ENCODE measurements around the gene ARMC7. TPM values are rescaled to one million over a fixed set of nuclear protein-coding genes. Genes with fewer than 3 reads are reported as not detected.
A peak's percentile ranks its signal among the peaks of the same experiment; 100 is the strongest.
"Not testable (repeated sequence)": the region's sequence is repeated elsewhere in the genome, so short reads cannot be mapped to it uniquely, and the experiment has no call there.

The ARMC7 gene
- total RNA-seq, 2 experiments from 2014 or later = 18.5 to 18.8 TPM

GRCh38 chr17:75069783-75070182 lies 40.0 kb upstream of the ARMC7 start:
- CTCF ChIA-PET = interaction anchor here (0.6 to 2.3 kb wide), 6 partner anchors 9 to 248 kb away, joined by 3 to 10 read pairs (median 4); no protein-coding TSS in a partner anchor
- Mint-ChIP-seq H3K27me3 (no peaks in the 10 kb centered on the region), H3K27ac (peak overlapping the region; percentile 81), H3K4me3 (no peak overlapping the region), H3K9me3 (no peaks in the 10 kb centered on the region), H3K36me3 (ENCODE audit: low read depth) (peaks cover 3% of the 10 kb centered on the region), H3K4me1 (peaks cover 36% of the 10 kb centered on the region)
- peak; percentile 40 for DNase-seq
- POLR2A ChIA-PET = interaction anchor here (0.6 kb wide), 1 partner anchor 10 kb away, joined by 13 read pairs; no protein-coding TSS in a partner anchor

- H3K36me3 Mint-ChIP-seq (ENCODE audit: low read depth); DNase-seq; H3K27me3 Mint-ChIP-seq; H3K27ac Mint-ChIP-seq; POLR2A ChIA-PET; H3K4me3 Mint-ChIP-seq; H3K9me3 Mint-ChIP-seq: not testable (repeated sequence)
- CTCF ChIA-PET = interaction anchor here (0.7 to 1.9 kb wide), 6 partner anchors 10 to 138 kb away, joined by 3 to 5 read pairs (median 3); no protein-coding TSS in a partner anchor
- peaks cover 20% of the 10 kb centered on the region for H3K4me1 Mint-ChIP-seq
Observed at GRCh38 chr17:75071478-75072271, 38.1 kb upstream of the ARMC7 start.

GRCh38 chr17:75072909-75073308 lies 36.9 kb upstream of the ARMC7 start:
- H3K36me3 Mint-ChIP-seq (ENCODE audit: low read depth); H3K4me3 Mint-ChIP-seq; H3K27me3 Mint-ChIP-seq; DNase-seq; H3K27ac Mint-ChIP-seq; POLR2A ChIA-PET; H3K9me3 Mint-ChIP-seq: not testable (repeated sequence)
- CTCF ChIA-PET = interaction anchor here (1.1 to 1.8 kb wide), 4 partner anchors 11 to 37 kb away, joined by 3 to 5 read pairs (median 4); partner anchors contain the start of gene ARMC7
- H3K4me1 Mint-ChIP-seq = peaks cover 21% of the 10 kb centered on the region

- CTCF ChIA-PET = interaction anchor here (0.9 to 1.8 kb wide), 6 partner anchors 11 to 41 kb away, joined by 3 to 6 read pairs (median 4); partner anchors contain the start of genes ARMC7 and SLC16A5
- DNase-seq = no peak
- POLR2A ChIA-PET = interaction anchor here (0.6 kb wide), 1 partner anchor 201 kb away, joined by 3 read pairs; the partner anchor contains the start of gene FDXR
- H3K36me3 Mint-ChIP-seq (ENCODE audit: low read depth) = no peaks in the 10 kb centered on the region
- no peak overlapping the region for H3K4me3 Mint-ChIP-seq
- H3K27me3 Mint-ChIP-seq = no peaks in the 10 kb centered on the region
- H3K9me3 Mint-ChIP-seq = no peaks in the 10 kb centered on the region
- peaks cover 22% of the 10 kb centered on the region for H3K4me1 Mint-ChIP-seq
- peak overlapping the region; percentile 68 for H3K27ac Mint-ChIP-seq
Observed at GRCh38 chr17:75073618-75074047, 36.1 kb upstream of the ARMC7 start.

- H3K9me3 Mint-ChIP-seq = no peaks in the 10 kb centered on the region
- H3K27ac Mint-ChIP-seq = no peak overlapping the region
- POLR2A ChIA-PET = no interaction called here
Observed at GRCh38 chr17:75074532-75074931, 35.2 kb upstream of the ARMC7 start.

GRCh38 chr17:75075597-75076336 lies 34.0 kb upstream of the ARMC7 start:
- POLR2A ChIA-PET = no interaction called here
- CTCF ChIA-PET = interaction anchor here (1.2 to 1.5 kb wide), 5 partner anchors 13 to 41 kb away, joined by 3 to 5 read pairs (median 3); no protein-coding TSS in a partner anchor
- Mint-ChIP-seq H3K9me3 (no peaks in the 10 kb centered on the region), H3K27me3 (no peaks in the 10 kb centered on the region), H3K4me1 (peaks cover 28% of the 10 kb centered on the region), H3K36me3 (ENCODE audit: low read depth) (no peaks in the 10 kb centered on the region), H3K27ac (no peak overlapping the region), H3K4me3 (no peak overlapping the region)
- DNase-seq = no peak

More at GRCh38 chr17:75074532-75074931, 35.2 kb upstream of the ARMC7 start:
- H3K4me1 Mint-ChIP-seq = peaks cover 26% of the 10 kb centered on the region
- no peak for DNase-seq
- H3K27me3 Mint-ChIP-seq = no peaks in the 10 kb centered on the region
- no peak overlapping the region for H3K4me3 Mint-ChIP-seq
- no peaks in the 10 kb centered on the region for H3K36me3 Mint-ChIP-seq (ENCODE audit: low read depth)
- CTCF ChIA-PET = interaction anchor here (0.8 to 1.8 kb wide), 5 partner anchors 13 to 40 kb away, joined by 3 to 6 read pairs (median 4); partner anchors contain the start of gene SLC16A5

- peak overlapping the region; percentile 80 for H3K27ac Mint-ChIP-seq
- CTCF ChIA-PET = interaction anchor here (0.8 to 1.2 kb wide), 3 partner anchors 16 to 42 kb away, joined by 3 to 4 read pairs (median 3); no protein-coding TSS in a partner anchor
Observed at GRCh38 chr17:75077072-75077495, 32.7 kb upstream of the ARMC7 start.

GRCh38 chr17:75077496-75078283 lies 32.1 kb upstream of the ARMC7 start:
- H3K36me3 Mint-ChIP-seq (ENCODE audit: low read depth) = no peaks in the 10 kb centered on the region
- peak overlapping the region; percentile 80 for H3K27ac Mint-ChIP-seq
- H3K27me3 Mint-ChIP-seq = no peaks in the 10 kb centered on the region
- H3K4me3 Mint-ChIP-seq = peak overlapping the region; percentile 44
- DNase-seq = peak; percentile 48
- H3K4me1 Mint-ChIP-seq = peaks cover 28% of the 10 kb centered on the region
- H3K9me3 Mint-ChIP-seq = no peaks in the 10 kb centered on the region
- ChIA-PET CTCF (interaction anchor here (0.8 to 1.2 kb wide), 4 partner anchors 18 to 42 kb away, joined by 3 to 4 read pairs (median 4); no protein-coding TSS in a partner anchor), POLR2A (no interaction called here)

More at GRCh38 chr17:75077072-75077495, 32.7 kb upstream of the ARMC7 start:
- DNase-seq = no peak
- POLR2A ChIA-PET = no interaction called here
- H3K4me3 Mint-ChIP-seq = peak overlapping the region; percentile 44
- H3K36me3 Mint-ChIP-seq (ENCODE audit: low read depth) = no peaks in the 10 kb centered on the region
- H3K4me1 Mint-ChIP-seq = peaks cover 28% of the 10 kb centered on the region
- no peaks in the 10 kb centered on the region for H3K9me3 Mint-ChIP-seq
- no peaks in the 10 kb centered on the region for H3K27me3 Mint-ChIP-seq

- Mint-ChIP-seq H3K9me3 (no peaks in the 10 kb centered on the region), H3K36me3 (ENCODE audit: low read depth) (no peaks in the 10 kb centered on the region), H3K4me1 (peaks cover 28% of the 10 kb centered on the region), H3K4me3 (no peak overlapping the region), H3K27ac (no peak overlapping the region), H3K27me3 (no peaks in the 10 kb centered on the region)
- DNase-seq = no peak
- CTCF ChIA-PET = interaction anchor here (0.6 to 1.5 kb wide), 4 partner anchors 9 to 38 kb away, joined by 3 to 7 read pairs (median 4); partner anchors contain the start of gene SLC16A5
- POLR2A ChIA-PET = interaction anchor here (0.6 kb wide), 1 partner anchor 19 kb away, joined by 6 read pairs; no protein-coding TSS in a partner anchor
Observed at GRCh38 chr17:75078284-75079022, 31.3 kb upstream of the ARMC7 start.

- no peak for DNase-seq
- H3K4me3 Mint-ChIP-seq = no peak overlapping the region
- H3K4me1 Mint-ChIP-seq = peaks cover 32% of the 10 kb centered on the region
- no peaks in the 10 kb centered on the region for H3K9me3 Mint-ChIP-seq
- CTCF ChIA-PET = interaction anchor here (0.6 to 1.5 kb wide), 2 partner anchors 9 to 35 kb away, joined by 3 to 7 read pairs; partner anchors contain the start of gene SLC16A5
- POLR2A ChIA-PET = interaction anchor here (0.6 kb wide), 1 partner anchor 19 kb away, joined by 6 read pairs; no protein-coding TSS in a partner anchor
- H3K36me3 Mint-ChIP-seq (ENCODE audit: low read depth) = no peaks in the 10 kb centered on the region
- H3K27ac Mint-ChIP-seq = no peak overlapping the region
- no peaks in the 10 kb centered on the region for H3K27me3 Mint-ChIP-seq
Observed at GRCh38 chr17:75079023-75079373, 30.8 kb upstream of the ARMC7 start.

Measured in activated CD4-positive, alpha-beta T cell treated with anti-CD3 and anti-CD28 coated beads, Interleukin-2, amount 10 ng/mL, durations not matched to agents 7 days and 5 days (primary cell).